A549 (cell line): ENCODE data around the gene SIRPA. TPM values are rescaled to one million over a fixed set of nuclear protein-coding genes. Genes with fewer than 3 reads are reported as not detected.

Experiments
- ATAC-seq, 2 experiments: fragments of 200-7000 bp in 1 of 2; fragments of >200 bp in 1 of 2; cut with Nextera tagmentation in 1 of 2; cut with Tn5 transposase in 1 of 2; 3 replicates each; pipeline versions ENCODE4 v1.8.0 to v1.9.1; 2018 to 2020; ENCODE audit warnings: mild to moderate bottlenecking in 1 of 2, moderate library complexity in 1 of 2
- CTCF ChIA-PET: fragments of 300-600 bp; sonication (Branson Sonifier 250); formaldehyde crosslinking; extraction: SDS; loops from one replicate; lab custom pipeline; 2021; ENCODE audit warnings: antibody characterized with exemption, inconsistent platforms; lab: Yijun Ruan, JAX
- POLR2A ChIA-PET: fragments of 350-600 bp; formaldehyde crosslinking; extraction: SDS; loops from one replicate; lab custom pipeline; 2021; ENCODE audit warnings: antibody characterized with exemption, inconsistent platforms; lab: Yijun Ruan, JAX
- DNase-seq, 2 experiments: peaks; one replicate each; pipeline versions ENCODE4 v3.0.0 to v3.0.0-alpha.2; 2011 to 2016; ENCODE audit warnings: low read depth in 1 of 2, low spot score in 1 of 2
- FAIRE-seq: peaks from 2 replicates; lab custom pipeline; 2011; peaks lifted over from hg19 to GRCh38; lab: Jason Lieb, UNC
- H3K27ac ChIP-seq, 2 experiments: fragments of >200 bp; sonication (Bioruptor Twin); formaldehyde crosslinking; 3 replicates each; pipeline ENCODE4 v1.5.1; 2016 to 2017
- H3K4me1 ChIP-seq: fragments of >200 bp; sonication (Bioruptor Twin); formaldehyde crosslinking; 3 replicates; pipeline ENCODE4 v1.6.1; 2016
- H3K4me2 ChIP-seq: fragments of >200 bp; sonication (Bioruptor Twin); formaldehyde crosslinking; 3 replicates; pipeline ENCODE4 v1.6.1; 2016
- H3K4me3 ChIP-seq: fragments of >200 bp; sonication (Bioruptor Twin); formaldehyde crosslinking; 3 replicates; pipeline ENCODE4 v1.5.1; 2016
- H3K9me3 ChIP-seq: fragments of >200 bp; sonication (Bioruptor Twin); formaldehyde crosslinking; 3 replicates; pipeline ENCODE4 v1.6.1; 2016
- BHLHE40 ChIP-seq: IDR thresholded peaks from 2 replicates; pipeline ENCODE4 v1.6.1; 2012; ENCODE audit warnings: low read depth, low read length, inconsistent platforms
- CBX2 ChIP-seq: fragments of 200-600 bp; sonication (generic); IDR thresholded peaks from 2 replicates; pipeline ENCODE4 v1.6.1; 2016; ENCODE audit warnings: low read depth, mild to moderate bottlenecking, borderline replicate concordance
- CEBPB ChIP-seq, 2 experiments: fragments of >200 bp in 1 of 2; sonication (Bioruptor Twin) in 1 of 2; formaldehyde crosslinking in 1 of 2; IDR thresholded peaks; 2 replicates each; pipeline ENCODE4 v1.6.1; 2012 to 2016
- ELK1 ChIP-seq: fragments of 150-350 bp; IDR thresholded peaks from 2 replicates; pipeline ENCODE4 v1.6.1; 2014; ENCODE audit warnings: low read depth, mild to moderate bottlenecking, low read length
- FOSB ChIP-seq: fragments of 250-450 bp; sonication (Bioruptor Pico); IDR thresholded peaks from 2 replicates; pipeline ENCODE4 v1.5.0; 2020; ENCODE audit warnings: mild to moderate bottlenecking, moderate library complexity
- HOXA7 ChIP-seq: fragments of 250-450 bp; sonication (Bioruptor Pico); IDR thresholded peaks from 2 replicates; pipeline ENCODE4 v1.5.0; 2020; ENCODE audit warnings: mild to moderate bottlenecking, moderate library complexity
- HOXB13 ChIP-seq: fragments of 250-450 bp; sonication (Bioruptor Pico); IDR thresholded peaks from 2 replicates; pipeline ENCODE4 v1.5.0; 2020; ENCODE audit warnings: low read depth, mild to moderate bottlenecking, moderate library complexity
- HOXB5 ChIP-seq: fragments of 250-450 bp; sonication (Bioruptor Pico); IDR thresholded peaks from 2 replicates; pipeline ENCODE4 v1.5.0; 2020; ENCODE audit warnings: mild to moderate bottlenecking, moderate library complexity
- KDM1A ChIP-seq: fragments of 200-600 bp; sonication (generic); IDR thresholded peaks from 2 replicates; pipeline ENCODE4 v1.6.1; 2016; ENCODE audit warnings: low read depth, mild to moderate bottlenecking
- MAFK ChIP-seq: fragments of 450-650 bp; IDR thresholded peaks from 2 replicates; pipeline ENCODE4 v1.6.1; 2014; ENCODE audit not compliant: partially characterized antibody
- POLR2A ChIP-seq: IDR thresholded peaks from 2 replicates; pipeline ENCODE4 v1.6.1; 2012; ENCODE audit warnings: mild to moderate bottlenecking, low read length
- POLR2AphosphoS2 ChIP-seq: conservative IDR thresholded peaks from 2 replicates; pipeline ENCODE4 v1.6.1; 2012; ENCODE audit warnings: low read length, improper control_type of control experiment, inconsistent platforms
- RNF2 ChIP-seq: fragments of 200-600 bp; sonication (generic); IDR thresholded peaks from 2 replicates; pipeline ENCODE4 v1.6.1; 2016; ENCODE audit warnings: low read depth, mild to moderate bottlenecking, antibody characterized with exemption, moderate library complexity, borderline replicate concordance
- TFCP2L1 ChIP-seq: fragments of 250-450 bp; sonication (Bioruptor Pico); IDR thresholded peaks from 2 replicates; pipeline ENCODE4 v1.5.0; 2021; ENCODE audit warnings: mild to moderate bottlenecking
- WGBS: methylation state at CpG from one replicate; pipeline ENCODE4 v1.1.6; 2017; ENCODE audit errors: missing lambda C conversion rate; 5-methylcytosine and 5-hydroxymethylcytosine counted together
- polyA plus RNA-seq, 4 experiments: library from polyadenylated mRNA; depleted of rRNA in 3 of 4; stranded (reverse); fragments of >200 nt; fragmentation: RNase III in 1 of 4; extraction: RNeasy Plus Mini Kit Qiagen cat#74134 plus additional on column Dnase treatment in 1 of 4; gene quantifications; 2 replicates in 3 of 4; 3 replicates in 1 of 4; pipeline ENCODE4 v1.2.3, GENCODE V29; 2011 to 2017
- TF ChIP-seq, protein P1 (sequence below): IDR thresholded peaks from 2 replicates; pipeline ENCODE4 v1.6.1; 2012
- TF ChIP-seq, protein P2 (sequence below): IDR thresholded peaks from 2 replicates; pipeline ENCODE4 v1.6.1; 2012; ENCODE audit warnings: low read depth, borderline replicate concordance
- TF ChIP-seq, protein P3 (sequence below): fragments of >200 bp; sonication (Bioruptor Twin); formaldehyde crosslinking; IDR thresholded peaks from 2 replicates; pipeline ENCODE4 v1.6.1; 2016

Gene SIRPA
- polyA plus RNA-seq, 2 of the 4 experiments (the other 2 are of a cell fraction): 12.8 to 21.6 TPM

DNA sequence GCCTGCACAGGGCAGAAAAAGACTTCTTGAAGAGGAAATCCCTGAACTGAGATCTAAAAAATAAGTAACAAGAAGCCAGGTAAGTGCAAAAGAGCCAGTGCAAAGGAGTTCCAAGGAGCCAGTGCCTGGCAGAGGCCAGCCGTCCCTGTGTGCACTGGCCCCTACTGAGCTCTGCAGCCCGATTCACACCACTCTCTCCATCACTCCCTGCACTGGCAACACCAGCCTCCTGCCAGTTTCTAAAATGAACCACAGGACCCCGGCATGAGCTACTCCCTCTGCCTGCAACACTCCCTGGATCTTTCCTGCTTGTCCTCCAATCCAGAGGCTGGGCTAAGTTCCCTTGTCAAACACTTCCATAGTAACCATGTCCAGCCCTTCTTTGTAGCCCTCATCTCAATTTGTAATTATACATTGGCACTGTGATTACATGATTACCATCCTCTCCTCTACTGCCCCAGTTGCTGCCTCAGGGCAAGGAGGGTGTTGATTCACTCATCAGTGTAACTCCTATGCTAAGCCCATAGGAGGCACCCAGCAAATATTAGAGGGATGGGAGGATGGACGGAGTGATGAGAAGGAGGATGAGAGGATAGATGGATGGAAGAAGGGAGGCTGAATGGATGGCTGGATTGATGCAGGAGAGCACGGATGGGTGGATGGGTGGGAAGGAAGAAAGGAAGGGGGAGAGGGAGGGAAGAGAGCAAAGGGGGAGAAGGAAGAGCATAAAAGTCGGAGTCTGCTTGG lies 49.3 kb downstream of the SIRPA start:
- TF ChIP-seq KDM1A (no peak), ELK1 (no peak), HOXA7 (CRISPR knock-in tag) (no peak), MAFK (no peak), CBX2 (no peak), POLR2AphosphoS2 (no peak), FOSB (CRISPR knock-in tag) (no peak), RNF2 (no peak), BHLHE40 (no peak)
- TF ChIP-seq, protein P1, sequence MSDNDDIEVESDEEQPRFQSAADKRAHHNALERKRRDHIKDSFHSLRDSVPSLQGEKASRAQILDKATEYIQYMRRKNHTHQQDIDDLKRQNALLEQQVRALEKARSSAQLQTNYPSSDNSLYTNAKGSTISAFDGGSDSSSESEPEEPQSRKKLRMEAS: no peak
- TF ChIP-seq, protein P2, sequence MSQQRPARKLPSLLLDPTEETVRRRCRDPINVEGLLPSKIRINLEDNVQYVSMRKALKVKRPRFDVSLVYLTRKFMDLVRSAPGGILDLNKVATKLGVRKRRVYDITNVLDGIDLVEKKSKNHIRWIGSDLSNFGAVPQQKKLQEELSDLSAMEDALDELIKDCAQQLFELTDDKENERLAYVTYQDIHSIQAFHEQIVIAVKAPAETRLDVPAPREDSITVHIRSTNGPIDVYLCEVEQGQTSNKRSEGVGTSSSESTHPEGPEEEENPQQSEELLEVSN: no peak
- 50% methylated on average over 6 of the region's 6 CpGs for WGBS
- Histone ChIP-seq H3K4me2 (no peak overlapping the region), H3K4me3 (no peak overlapping the region), H3K4me1 (no peaks in the 10 kb centered on the region), H3K9me3 (no peaks in the 10 kb centered on the region), H3K27ac (no peak overlapping the region)
- ChIA-PET CTCF (interaction anchor here (1.0 to 1.3 kb wide), 2 partner anchors 20 to 22 kb away, joined by 3 to 4 read pairs; no protein-coding TSS in a partner anchor), POLR2A (no interaction called here)
- no peak for DNase-seq
- peak in 1 of 2 experiments; percentile 30; a peak in 2 of 6 replicates for ATAC-seq
- no peak for FAIRE-seq

DNA sequence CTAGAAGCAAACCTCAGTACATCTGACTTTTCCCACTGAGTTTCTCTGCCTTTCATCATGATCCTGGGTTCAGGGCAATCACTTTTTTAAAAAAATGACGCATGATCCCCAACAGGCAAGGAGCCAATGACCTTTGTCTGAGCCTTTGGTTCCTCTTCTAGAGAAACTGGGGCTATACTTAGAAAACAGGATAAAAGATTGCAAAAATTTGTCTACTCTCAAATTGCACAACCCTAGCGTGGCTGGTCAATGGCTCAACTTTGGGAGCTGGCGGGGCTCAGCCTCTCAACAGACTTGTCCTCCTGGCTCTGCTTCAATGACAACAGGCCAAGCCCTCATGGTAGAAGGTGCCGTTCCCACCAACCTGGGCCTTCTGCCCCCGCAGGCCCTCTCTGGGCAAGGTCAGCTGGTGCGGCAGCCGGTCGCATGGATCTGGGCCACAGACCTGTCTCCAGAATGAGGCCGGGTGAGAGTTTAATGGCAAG lies 50.0 kb downstream of the SIRPA start:
- FAIRE-seq (no peak), ATAC-seq (no peak), DNase-seq (no peak)
- 87% methylated on average over 9 of the region's 9 CpGs for WGBS
- Histone ChIP-seq H3K27ac (no peak overlapping the region), H3K9me3 (no peaks in the 10 kb centered on the region), H3K4me2 (no peak overlapping the region), H3K4me3 (no peak overlapping the region), H3K4me1 (no peaks in the 10 kb centered on the region)
- ChIA-PET POLR2A (no interaction called here), CTCF (interaction anchor here (1.2 kb wide), 1 partner anchor 441 kb away, joined by 3 read pairs; no protein-coding TSS in a partner anchor)
- TF ChIP-seq, protein P3, sequence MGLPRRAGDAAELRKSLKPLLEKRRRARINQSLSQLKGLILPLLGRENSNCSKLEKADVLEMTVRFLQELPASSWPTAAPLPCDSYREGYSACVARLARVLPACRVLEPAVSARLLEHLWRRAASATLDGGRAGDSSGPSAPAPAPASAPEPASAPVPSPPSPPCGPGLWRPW: no peak
- TF ChIP-seq CEBPB (IDR thresholded peaks at IDR 0.05): peak in 1 of 2 experiments; percentile 9; a peak in 1 of 4 replicates

- WGBS: 74% methylated on average over 7 of the region's 7 CpGs
- ATAC-seq (no peak), FAIRE-seq (no peak), DNase-seq (no peak)
- Histone ChIP-seq H3K27ac (no peak overlapping the region), H3K4me1 (no peaks in the 10 kb centered on the region), H3K4me3 (no peak overlapping the region), H3K4me2 (no peak overlapping the region), H3K9me3 (no peaks in the 10 kb centered on the region)
- TF ChIP-seq POLR2A: no peak
- ChIA-PET CTCF (interaction anchor here (0.7 to 1.2 kb wide), 2 partner anchors 21 to 441 kb away, joined by 3 to 4 read pairs; no protein-coding TSS in a partner anchor), POLR2A (no interaction called here)
Measured at GRCh38 chr20:1945660-1946059, 50.5 kb downstream of the SIRPA start.

GRCh38 chr20:1946442-1946761 lies 51.2 kb downstream of the SIRPA start:
- DNase-seq (no peak), ATAC-seq (no peak), FAIRE-seq (no peak)
- H3K9me3 ChIP-seq: no peaks in the 10 kb centered on the region
- H3K4me3 ChIP-seq: no peak overlapping the region
- no peak overlapping the region for H3K27ac ChIP-seq
- no peak overlapping the region for H3K4me2 ChIP-seq
- CTCF ChIA-PET: interaction anchor here (0.6 to 1.4 kb wide), 3 partner anchors 9 to 182 kb away, joined by 4 to 5 read pairs (median 5); no protein-coding TSS in a partner anchor
- POLR2A ChIA-PET: no interaction called here
- H3K4me1 ChIP-seq: no peaks in the 10 kb centered on the region
- WGBS: 78% methylated on average over 7 of the region's 7 CpGs
- TF ChIP-seq ELK1 (no peak), POLR2AphosphoS2 (no peak), HOXB5 (CRISPR knock-in tag) (no peak), FOSB (CRISPR knock-in tag) (no peak), TFCP2L1 (CRISPR knock-in tag) (no peak), HOXB13 (CRISPR knock-in tag) (no peak)
